ENCODE measurements around the gene CFAP43.

DNA sequence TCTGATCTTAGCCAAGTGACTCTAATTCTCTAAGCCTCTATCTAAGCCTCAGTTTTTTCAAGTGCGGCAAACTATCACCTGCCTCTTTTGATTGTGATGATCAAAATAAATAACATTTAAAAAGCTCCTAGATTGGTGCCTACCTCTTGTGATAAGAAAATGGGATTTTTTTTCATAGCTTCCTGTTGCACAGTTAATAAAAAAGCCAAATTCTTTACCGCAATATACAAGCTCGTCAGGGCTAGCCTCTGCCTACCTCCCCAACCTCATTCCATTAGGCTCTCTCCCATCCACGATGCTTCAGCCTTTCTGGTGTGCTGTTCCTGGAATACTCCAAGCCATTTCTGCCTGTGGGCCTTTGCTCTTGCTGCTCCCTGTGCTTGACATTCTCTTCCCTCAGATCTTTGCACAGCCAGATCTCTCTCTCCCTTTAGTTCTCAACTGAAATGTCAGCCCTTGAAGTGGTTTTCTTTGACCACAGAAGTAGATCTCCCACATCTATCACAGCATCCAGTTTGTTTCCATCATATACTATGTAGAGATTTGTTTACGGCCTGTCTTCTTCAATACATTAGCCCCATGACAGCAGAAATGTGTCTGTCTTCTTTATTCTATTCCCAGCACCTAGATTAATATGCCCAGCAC is 61.4 kb downstream of the CFAP43 start:
- TF ChIP-seq, protein P1, sequence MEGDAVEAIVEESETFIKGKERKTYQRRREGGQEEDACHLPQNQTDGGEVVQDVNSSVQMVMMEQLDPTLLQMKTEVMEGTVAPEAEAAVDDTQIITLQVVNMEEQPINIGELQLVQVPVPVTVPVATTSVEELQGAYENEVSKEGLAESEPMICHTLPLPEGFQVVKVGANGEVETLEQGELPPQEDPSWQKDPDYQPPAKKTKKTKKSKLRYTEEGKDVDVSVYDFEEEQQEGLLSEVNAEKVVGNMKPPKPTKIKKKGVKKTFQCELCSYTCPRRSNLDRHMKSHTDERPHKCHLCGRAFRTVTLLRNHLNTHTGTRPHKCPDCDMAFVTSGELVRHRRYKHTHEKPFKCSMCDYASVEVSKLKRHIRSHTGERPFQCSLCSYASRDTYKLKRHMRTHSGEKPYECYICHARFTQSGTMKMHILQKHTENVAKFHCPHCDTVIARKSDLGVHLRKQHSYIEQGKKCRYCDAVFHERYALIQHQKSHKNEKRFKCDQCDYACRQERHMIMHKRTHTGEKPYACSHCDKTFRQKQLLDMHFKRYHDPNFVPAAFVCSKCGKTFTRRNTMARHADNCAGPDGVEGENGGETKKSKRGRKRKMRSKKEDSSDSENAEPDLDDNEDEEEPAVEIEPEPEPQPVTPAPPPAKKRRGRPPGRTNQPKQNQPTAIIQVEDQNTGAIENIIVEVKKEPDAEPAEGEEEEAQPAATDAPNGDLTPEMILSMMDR (IDR thresholded peaks at IDR 0.05), result no peak
- TF ChIP-seq POLR2A (IDR thresholded peaks at IDR 0.05), result no peak
- TF ChIP-seq POLR2AphosphoS5 (IDR thresholded peaks at IDR 0.05), result no peak

Measured in suprapubic skin (tissue), 4 donors.